ENCODE results near the gene KRTAP10-4.

DNA sequence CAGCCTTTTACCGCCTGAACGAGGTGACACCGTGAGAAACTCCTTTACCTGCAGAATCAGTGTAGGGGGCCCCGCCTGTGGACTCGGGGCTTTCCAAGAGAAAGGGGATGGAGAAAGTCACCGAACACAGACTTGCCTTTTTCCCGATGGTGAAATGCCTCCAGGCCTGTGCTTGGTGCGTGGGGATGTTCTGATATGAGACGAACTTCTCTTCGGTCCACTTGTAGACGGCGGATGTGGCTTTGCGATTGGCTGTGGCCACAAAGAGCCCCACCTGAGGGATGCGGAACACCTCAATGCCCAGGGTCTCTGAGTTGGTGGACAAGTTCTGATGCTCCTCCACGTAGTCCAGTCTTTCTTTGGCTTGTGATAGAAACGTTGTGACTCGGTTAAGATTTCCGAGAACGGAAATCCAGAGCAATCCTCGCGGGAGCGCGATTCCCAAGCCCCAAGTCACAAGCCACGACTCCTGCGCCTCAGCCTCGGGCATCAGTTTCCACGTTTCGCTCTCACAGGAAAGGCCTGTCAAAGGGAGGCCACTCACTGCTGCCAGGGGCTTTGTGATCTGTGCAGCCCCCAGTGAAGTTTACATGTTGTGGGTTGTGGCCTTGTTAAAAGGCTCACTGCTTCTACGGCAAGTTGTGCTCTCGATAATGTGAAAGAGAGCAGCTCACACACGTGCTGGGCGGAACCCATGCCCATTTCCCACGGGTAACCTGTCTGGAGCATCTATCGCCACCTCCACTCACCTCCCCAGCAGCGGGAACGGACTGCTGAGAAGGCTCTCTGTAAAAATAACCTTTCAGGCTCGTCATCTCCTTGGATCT is 46.2 kb upstream of the KRTAP10-4 start:
- TF ChIP-seq CTCF (IDR thresholded peaks at IDR 0.05; ENCODE audit: borderline replicate concordance, extremely low read depth, low read length, poor library complexity, severe bottlenecking) (no peak), EZH2 (IDR thresholded peaks at IDR 0.05; ENCODE audit: borderline replicate concordance, low read depth, low read length, severe bottlenecking) (no peak)

Measured in DND-41 (cell line).